ENCODE measurements around the gene TTN.

Gene TTN

DNA sequence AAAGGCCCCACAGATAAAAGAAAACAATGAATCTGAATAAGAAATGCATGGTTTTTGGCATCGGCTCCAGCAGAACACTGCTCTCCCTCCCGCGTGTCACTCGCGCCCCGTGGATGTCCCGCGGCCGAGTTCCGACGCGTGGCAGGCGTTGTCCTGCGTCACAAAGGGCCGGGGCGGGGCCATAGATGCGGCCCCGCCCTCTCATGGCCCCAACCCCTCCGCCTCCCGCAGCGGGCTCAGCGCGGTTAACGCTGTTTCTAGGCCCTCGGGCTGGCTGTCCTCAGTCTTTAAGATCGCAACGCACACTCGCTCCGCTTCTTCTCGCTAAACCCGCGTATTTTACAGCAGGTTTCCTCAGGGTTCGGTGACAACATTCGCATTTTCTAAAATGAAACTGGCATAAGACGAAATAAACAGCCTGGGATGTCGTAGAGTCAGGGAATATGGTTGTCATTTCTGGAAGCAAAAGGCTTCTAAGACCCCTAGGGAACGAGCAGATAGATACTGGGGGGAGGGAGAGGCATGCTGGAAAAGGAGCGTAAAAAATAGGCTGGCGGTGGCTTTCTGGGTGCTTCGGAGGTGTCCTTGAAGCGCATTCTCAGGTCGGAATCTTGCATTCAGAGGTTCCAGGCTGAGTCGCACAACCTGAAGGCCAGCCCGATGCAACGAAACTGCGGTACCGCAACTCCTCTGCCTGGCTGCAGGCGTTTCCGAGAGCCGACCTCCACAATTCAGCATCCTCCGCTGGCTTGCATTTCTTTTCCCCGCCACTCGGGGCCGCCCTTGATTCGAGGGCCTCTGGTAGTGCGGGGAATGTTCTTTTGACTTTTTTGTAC, 328.6 kb downstream of the TTN start, which contains the start of gene FKBP7:
Gene FKBP7 (minus strand): TSS at position 162 of the 836 bp plus-strand sequence. CDS start 101 bp downstream, at position 61.
- TF ChIP-seq, protein P1, sequence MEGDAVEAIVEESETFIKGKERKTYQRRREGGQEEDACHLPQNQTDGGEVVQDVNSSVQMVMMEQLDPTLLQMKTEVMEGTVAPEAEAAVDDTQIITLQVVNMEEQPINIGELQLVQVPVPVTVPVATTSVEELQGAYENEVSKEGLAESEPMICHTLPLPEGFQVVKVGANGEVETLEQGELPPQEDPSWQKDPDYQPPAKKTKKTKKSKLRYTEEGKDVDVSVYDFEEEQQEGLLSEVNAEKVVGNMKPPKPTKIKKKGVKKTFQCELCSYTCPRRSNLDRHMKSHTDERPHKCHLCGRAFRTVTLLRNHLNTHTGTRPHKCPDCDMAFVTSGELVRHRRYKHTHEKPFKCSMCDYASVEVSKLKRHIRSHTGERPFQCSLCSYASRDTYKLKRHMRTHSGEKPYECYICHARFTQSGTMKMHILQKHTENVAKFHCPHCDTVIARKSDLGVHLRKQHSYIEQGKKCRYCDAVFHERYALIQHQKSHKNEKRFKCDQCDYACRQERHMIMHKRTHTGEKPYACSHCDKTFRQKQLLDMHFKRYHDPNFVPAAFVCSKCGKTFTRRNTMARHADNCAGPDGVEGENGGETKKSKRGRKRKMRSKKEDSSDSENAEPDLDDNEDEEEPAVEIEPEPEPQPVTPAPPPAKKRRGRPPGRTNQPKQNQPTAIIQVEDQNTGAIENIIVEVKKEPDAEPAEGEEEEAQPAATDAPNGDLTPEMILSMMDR (conservative IDR thresholded peaks at IDR 0.05; ENCODE audit: low read depth, low read length) = peak; percentile 78
- peak within 1 kb of the TSS; percentile 89 for H3K4me3 ChIP-seq (ENCODE audit: low read depth, low read length)
- DNase-seq (ENCODE audit: low read depth) = peak; percentile 86

DNA sequence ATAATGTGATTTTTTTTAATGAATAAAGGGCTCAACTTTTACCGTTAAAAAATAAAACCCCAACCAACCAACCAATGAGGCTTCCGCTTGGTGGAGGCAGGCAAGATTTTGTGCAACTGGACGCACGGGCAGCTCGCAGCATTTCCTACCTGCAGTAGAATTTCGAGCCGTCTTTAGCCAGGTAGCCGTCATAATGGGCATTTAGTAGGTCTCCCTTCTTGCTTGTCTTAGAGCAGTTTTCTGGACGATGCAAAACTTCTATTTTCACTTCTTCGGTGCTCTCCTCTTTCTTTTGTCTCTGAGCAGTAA, 329.1 kb downstream of the TTN start:
- H3K4me3 ChIP-seq (ENCODE audit: low read depth, low read length) = peak overlapping the region; percentile 89
- peak; percentile 38 for DNase-seq (ENCODE audit: low read depth)

DNA sequence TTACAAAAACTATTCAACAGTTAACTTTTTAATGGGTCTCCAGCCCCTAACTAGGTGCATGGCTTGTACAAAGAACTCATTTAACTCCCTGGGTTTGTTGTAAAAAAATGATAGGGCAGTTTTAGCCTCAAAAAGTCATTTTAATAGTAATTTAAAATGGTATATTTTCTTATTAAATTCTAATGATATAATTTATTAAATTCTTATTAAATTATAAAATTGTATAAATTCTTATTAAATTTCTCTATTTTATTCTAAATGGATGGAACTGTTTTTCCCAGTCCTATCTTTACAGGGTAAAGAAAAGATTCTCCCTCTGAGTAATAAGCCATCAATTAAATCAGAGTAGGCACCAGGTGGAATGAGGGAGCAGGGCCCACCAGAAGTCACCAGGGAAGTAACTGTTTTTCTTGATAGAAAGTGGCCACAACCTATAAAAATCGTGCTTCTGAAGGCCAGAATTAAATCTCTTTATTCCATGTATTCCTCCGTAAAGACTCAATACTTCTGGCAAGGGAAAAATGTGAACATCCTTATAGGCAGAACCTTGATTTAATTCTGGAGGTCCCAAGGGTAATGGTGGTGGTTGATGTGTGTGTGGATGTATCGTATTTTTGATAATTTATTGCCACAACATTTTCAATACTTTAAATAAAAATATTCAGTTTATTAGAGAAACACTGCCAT, 329.6 kb downstream of the TTN start:
- DNase-seq (ENCODE audit: low read depth) = no peak
- peak overlapping the region; percentile 89 for H3K4me3 ChIP-seq (ENCODE audit: low read depth, low read length)
- TF ChIP-seq, protein P1 (conservative IDR thresholded peaks at IDR 0.05; ENCODE audit: low read depth, low read length) = no peak

More for the DNA sequence above, 329.1 kb downstream of the TTN start:
- TF ChIP-seq, protein P1 (conservative IDR thresholded peaks at IDR 0.05; ENCODE audit: low read depth, low read length) = no peak

DNA sequence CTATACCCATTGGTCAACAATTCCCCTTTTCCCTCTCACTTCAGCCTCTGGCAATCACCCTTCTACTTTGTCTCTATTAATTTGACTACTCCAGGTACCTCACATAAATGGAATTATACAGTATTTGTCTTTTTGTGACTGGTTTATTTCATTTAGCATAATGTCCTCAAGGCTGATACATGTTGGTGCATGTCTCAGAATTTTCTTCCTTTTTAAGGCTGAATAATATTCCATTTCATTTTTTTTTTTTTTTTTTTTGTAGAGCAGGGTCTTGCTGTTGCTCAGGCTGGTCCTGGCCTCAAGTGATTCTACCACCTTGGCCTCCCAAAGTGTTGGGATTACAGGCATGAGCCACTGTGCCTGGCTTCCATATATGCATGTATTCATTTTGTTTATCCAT, 330.7 kb downstream of the TTN start:
- DNase-seq (ENCODE audit: low read depth) = no peak
- no peak overlapping the region for H3K4me3 ChIP-seq (ENCODE audit: low read depth, low read length)
- TF ChIP-seq, protein P1 (conservative IDR thresholded peaks at IDR 0.05; ENCODE audit: low read depth, low read length) = no peak
